K562 (cell line): Measurements from ENCODE around the gene DIP2C. TPM values are rescaled to one million over a fixed set of nuclear protein-coding genes. Genes with fewer than 3 reads are reported as not detected.

Experiments used
- ATAC-seq: fragments of 200-7000 bp; cut with Tn5 transposase; 3 replicates; pipeline ENCODE4 v1.9.1; 2020; ENCODE audit warnings: moderate library complexity
- BruUV-seq: library from RNA; stranded (reverse); fragments of 400-500 nt; replicated peaks from 2 replicates; lab custom pipeline; 2021; lab: Mats Ljungman, UMichigan
- CTCF ChIA-PET: fragments of 300-600 bp; formaldehyde crosslinking; extraction: SDS; loops from one replicate; lab custom pipeline; 2021; ENCODE audit warnings: low intra/inter-chr PET ratio; lab: Yijun Ruan, JAX
- POLR2A ChIA-PET: fragments of 300-600, 350-650 bp; sonication (Branson Sonifier 250); formaldehyde crosslinking; extraction: SDS; loops from one replicate; lab custom pipeline; 2021; ENCODE audit warnings: antibody characterized with exemption, inconsistent platforms; lab: Yijun Ruan, JAX
- DNase-seq, 4 experiments: peaks; one replicate each; pipeline versions ENCODE4 v3.0.0 to v3.0.0-alpha.2; 2011 to 2018; ENCODE audit warnings: low spot score in 3 of 4, mixed read lengths in 3 of 4; ENCODE audit errors: extremely low read depth in 1 of 4
- FAIRE-seq: peaks from 2 replicates; lab custom pipeline; 2011; peaks lifted over from hg19 to GRCh38; lab: Jason Lieb, UNC
- H2AFZ ChIP-seq: 2 replicates; pipeline ENCODE4 v1.6.0; 2011; ENCODE audit warnings: low read depth, low read length, control low read depth, inconsistent platforms
- H3K27ac ChIP-seq: fragments of 200-600 bp; 3 replicates; pipeline ENCODE4 v1.8.0; 2011; ENCODE audit warnings: low read depth, mild to moderate bottlenecking, control low read depth, inconsistent platforms, low read length, moderate library complexity, mixed read lengths; ENCODE audit errors: extremely low read depth
- H3K27me3 ChIP-seq, 2 experiments: fragments of 300-600 bp in 1 of 2; 2 replicates in 1 of 2; 3 replicates in 1 of 2; pipeline versions ENCODE4 v1.6.0 to v1.8.0; 2011; ENCODE audit warnings: inconsistent platforms in 2 of 2, low read length in 2 of 2, mild to moderate bottlenecking in 1 of 2, mixed read lengths in 1 of 2, moderate library complexity in 1 of 2; ENCODE audit not compliant: control insufficient read depth in 2 of 2, insufficient read depth in 2 of 2
- H3K36me3 ChIP-seq: fragments of 300-600 bp; 3 replicates; pipeline ENCODE4 v1.8.0; 2011; ENCODE audit warnings: mild to moderate bottlenecking, low read length, inconsistent platforms; ENCODE audit not compliant: control insufficient read depth, insufficient read depth
- H3K4me1 ChIP-seq, 2 experiments: fragments of 200-600 bp in 1 of 2; replicated peaks in 1 of 2; 2 replicates in 1 of 2; 3 replicates in 1 of 2; pipeline versions ENCODE4 v1.5.1 to v1.8.0; 2011; ENCODE audit warnings: inconsistent platforms in 2 of 2, low read length in 2 of 2, mild to moderate bottlenecking in 1 of 2, mixed read lengths in 1 of 2, moderate library complexity in 1 of 2; ENCODE audit not compliant: control insufficient read depth in 2 of 2, insufficient read depth in 2 of 2
- H3K4me2 ChIP-seq: 2 replicates; pipeline ENCODE4 v1.6.1; 2011; ENCODE audit warnings: low read length, control low read depth, inconsistent platforms, mixed read lengths; ENCODE audit not compliant: insufficient read depth
- H3K4me3 ChIP-seq: fragments of 200-600 bp; sonication (generic), shearing (Covaris generic); 2 replicates; pipeline ENCODE4 v1.5.1; 2016; ENCODE audit warnings: control low read depth, inconsistent platforms
- H3K79me2 ChIP-seq: fragments of 200-600 bp; 3 replicates; pipeline ENCODE4 v1.8.0; 2011; ENCODE audit warnings: low read length, inconsistent platforms; ENCODE audit not compliant: control insufficient read depth, insufficient read depth
- H3K9ac ChIP-seq, 2 experiments: 2 replicates each; pipeline versions ENCODE4 v1.6.0 to v1.6.1; 2011; ENCODE audit warnings: low read depth in 2 of 2, low read length in 2 of 2, control low read depth in 1 of 2, inconsistent platforms in 1 of 2, mild to moderate bottlenecking in 1 of 2, mixed read lengths in 1 of 2; ENCODE audit not compliant: insufficient read depth in 1 of 2
- H3K9me1 ChIP-seq: one replicate; pipeline ENCODE4 v1.6.0; 2011; ENCODE audit warnings: inconsistent platforms, mild to moderate bottlenecking, low read length, moderate library complexity; ENCODE audit not compliant: control insufficient read depth, insufficient read depth
- H3K9me3 ChIP-seq: replicated peaks from 2 replicates; pipeline ENCODE4 v1.5.1; 2011; ENCODE audit warnings: low read depth, low read length, inconsistent platforms; ENCODE audit not compliant: control insufficient read depth, insufficient read depth
- H4K20me1 ChIP-seq: replicated peaks from 2 replicates; pipeline ENCODE4 v1.6.1; 2011; ENCODE audit warnings: low read length, inconsistent platforms, mixed read lengths; ENCODE audit not compliant: control insufficient read depth, insufficient read depth
- ETS1 ChIP-seq: conservative IDR thresholded peaks from 2 replicates; pipeline ENCODE4 v1.6.1; 2011; ENCODE audit warnings: low read depth, mild to moderate bottlenecking, low read length; ENCODE audit not compliant: control insufficient read depth
- GATA2 ChIP-seq: sonication (generic); formaldehyde crosslinking; IDR thresholded peaks from 2 replicates; pipeline ENCODE4 v1.4.0; 2020; ENCODE audit warnings: mild to moderate bottlenecking, missing genetic modification reagents
- HCFC1 ChIP-seq: IDR thresholded peaks from 2 replicates; pipeline ENCODE4 v1.6.1; 2012; ENCODE audit warnings: low read depth, low read length, improper control_type of control experiment
- MED1 ChIP-seq: sonication (generic); formaldehyde crosslinking; IDR thresholded peaks from 2 replicates; pipeline ENCODE4 v1.8.1; 2023; ENCODE audit warnings: missing genetic modification reagents, borderline replicate concordance
- NELFE ChIP-seq: IDR thresholded peaks from 2 replicates; pipeline ENCODE4 v1.6.1; 2011; ENCODE audit warnings: mild to moderate bottlenecking; ENCODE audit not compliant: insufficient read depth, insufficient read length
- POLR2AphosphoS2 ChIP-seq: IDR thresholded peaks from 2 replicates; pipeline ENCODE4 v1.6.1; 2012; ENCODE audit warnings: low read length, improper control_type of control experiment
- SP2 ChIP-seq: IDR thresholded peaks from 2 replicates; pipeline ENCODE4 v1.6.1; 2011; ENCODE audit warnings: mild to moderate bottlenecking, low read depth, low read length, moderate library complexity; ENCODE audit not compliant: poor library complexity, severe bottlenecking; ENCODE audit errors: extremely low read depth
- ZBTB33 ChIP-seq: sonication (generic); formaldehyde crosslinking; IDR thresholded peaks from 2 replicates; pipeline ENCODE4 v1.8.1; 2023; ENCODE audit warnings: mild to moderate bottlenecking, missing genetic modification reagents
- WGBS: fragments of 100-300 bp; shearing (Covaris generic); methylation state at CpG from one replicate; pipeline ENCODE4 v1.1.6; 2016; ENCODE audit warnings: low coverage, mixed read lengths; ENCODE audit not compliant: insufficient coverage; ENCODE audit errors: missing lambda C conversion rate; 5-methylcytosine and 5-hydroxymethylcytosine counted together
- in situ Hi-C: fragments of 300-500 bp; cut with MboI; formaldehyde crosslinking; loops from 4 replicates; pipeline ENCODE4 v1.15.0; 2018; ENCODE audit warnings: inconsistent platforms, mixed read lengths
- intact Hi-C: fragments of 100-400 bp; cut with micrococcal nuclease; formaldehyde crosslinking; loops from 2 replicates; pipeline ENCODE4 v1.14.2; 2022
- polyA plus RNA-seq, 8 experiments: library from polyadenylated mRNA; depleted of rRNA in 4 of 8; stranded (reverse) in 5 of 8; unstranded in 3 of 8; fragments of >200 nt; fragmentation: Nextera tagmentation in 2 of 8; fragmentation: Illumina TruSeq in 1 of 8; extraction: Ambion mirVana in 2 of 8; extraction: Trizol in 1 of 8; gene quantifications; 2 replicates each; pipeline versions ENCODE4 v1.2.1 to v1.2.3, GENCODE V29; 2011 to 2014; ENCODE audit warnings: inconsistent platforms in 1 of 8, missing spikeins in 1 of 8
- total RNA-seq, 7 experiments: library from RNA; depleted of rRNA in 6 of 7; stranded (reverse); fragments of >200 nt in 6 of 7; fragmentation: Illumina TruSeq in 2 of 7; extraction: Trizol in 2 of 7; gene quantifications; 2 replicates each; pipeline versions ENCODE4 v1.2.1 to v1.2.3, GENCODE V29; 2011 to 2021; ENCODE audit warnings: low replicate concordance in 1 of 7

DIP2C gene
- total and polyA plus RNA-seq, 9 of the 15 experiments (the other 6 are each of a cell fraction or from before 2014, with no cell fraction given), result 0.01 TPM; not detected in 8

GRCh38 chr10:718143-718700 is 28.8 kb upstream of the DIP2C start:
- Histone ChIP-seq H3K27me3 (peaks cover 18 to 22% of the 10 kb centered on the region in 2 experiments), H3K9ac (no peak overlapping the region), H4K20me1 (0 out of 2 replicates have a peak, but pooled peaks cover 8% of the 10 kb centered on the region), H2AFZ (no peak overlapping the region), H3K4me2 (no peak overlapping the region), H3K36me3 (no peaks in the 10 kb centered on the region), H3K27ac (no peak overlapping the region), H3K4me1 (no peaks in the 10 kb centered on the region), H3K79me2 (no peaks in the 10 kb centered on the region), H3K9me1 (no peaks in the 10 kb centered on the region), H3K4me3 (no peak overlapping the region), H3K9me3 (no peaks in the 10 kb centered on the region)
- FAIRE-seq (peak; percentile 52), DNase-seq (peak in 1 of 4 experiments; percentile 8), ATAC-seq (no peak)
- BruUV-seq, result no TSS peak
- POLR2A ChIA-PET, result no interaction called here
- CTCF ChIA-PET, result no interaction called here
- intact Hi-C loops, result no loop called here
- WGBS, result under 1% methylated on average over 6 of the region's 6 CpGs
- TF ChIP-seq GATA2 (CRISPR knock-in tag) (no peak), POLR2AphosphoS2 (no peak), HCFC1 (no peak), NELFE (no peak), ZBTB33 (CRISPR knock-in tag) (no peak), ETS1 (no peak), SP2 (no peak), MED1 (CRISPR knock-in tag) (no peak)
- in situ Hi-C loops, result no loop called here
